Measurements from ENCODE around the gene STK36. TPM values are rescaled to one million over a fixed set of nuclear protein-coding genes. Genes with fewer than 3 reads are reported as not detected.

The STK36 gene
- total RNA-seq, 4 donors from 2014 or later = 5.8 to 27.8 (median 10.4) TPM

Other genes starting within 250 kb of the STK36 start
- gene USP37, start 103.7 kb upstream of the STK36 start, total RNA-seq = 10 to 100 TPM in 1 of 4 donors, 1 to 10 TPM in 3; 6.0 to 10.9 (median 7.8) TPM
- 10 to 100 TPM; 30.4 to 58.3 (median 40.0) TPM for gene CNOT9, start 103.2 kb upstream of the STK36 start, total RNA-seq
- gene PLCD4, start 64.2 kb upstream of the STK36 start, total RNA-seq = 1 to 10 TPM; 2.7 to 7.1 (median 4.0) TPM
- 10 to 100 TPM; 10.8 to 23.1 (median 20.0) TPM for gene ZNF142, start 12.5 kb upstream of the STK36 start, total RNA-seq
- 10 to 100 TPM; 29.9 to 34.0 (median 30.6) TPM for gene BCS1L, start 12.4 kb upstream of the STK36 start, total RNA-seq
- gene RNF25, start 84 bp upstream of the STK36 start, total RNA-seq = 10 to 100 TPM in 3 of 4 donors, 1 to 10 TPM in 1; 9.6 to 17.4 (median 15.7) TPM
- 10 to 100 TPM; 12.8 to 17.5 (median 15.6) TPM for gene TTLL4, start 38.7 kb downstream of the STK36 start, total RNA-seq
- 10 to 100 TPM in 1 of 4 donors, 1 to 10 TPM in 3; 1.7 to 11.2 (median 6.4) TPM for gene CYP27A1, start 110.1 kb downstream of the STK36 start, total RNA-seq
- not detected for gene PRKAG3, start 159.7 kb downstream of the STK36 start, total RNA-seq
- under 1 TPM in 2 of 4 donors, not detected in 2; 0.73 to 0.76 TPM for gene WNT6, start 187.7 kb downstream of the STK36 start, total RNA-seq
- 10 to 100 TPM in 2 of 4 donors, 1 to 10 TPM in 2; 8.0 to 19.1 (median 11.9) TPM for gene WNT10A, start 208.8 kb downstream of the STK36 start, total RNA-seq